ENCODE results near the gene ULK3.
A peak's percentile ranks its signal among the peaks of the same experiment; 100 is the strongest.

The ULK3 gene

GRCh38 chr15:74873036-74873755, 30.2 kb upstream of the ULK3 start, which contains the start of gene SCAMP2 (continued):
- TF ChIP-seq, protein P1, sequence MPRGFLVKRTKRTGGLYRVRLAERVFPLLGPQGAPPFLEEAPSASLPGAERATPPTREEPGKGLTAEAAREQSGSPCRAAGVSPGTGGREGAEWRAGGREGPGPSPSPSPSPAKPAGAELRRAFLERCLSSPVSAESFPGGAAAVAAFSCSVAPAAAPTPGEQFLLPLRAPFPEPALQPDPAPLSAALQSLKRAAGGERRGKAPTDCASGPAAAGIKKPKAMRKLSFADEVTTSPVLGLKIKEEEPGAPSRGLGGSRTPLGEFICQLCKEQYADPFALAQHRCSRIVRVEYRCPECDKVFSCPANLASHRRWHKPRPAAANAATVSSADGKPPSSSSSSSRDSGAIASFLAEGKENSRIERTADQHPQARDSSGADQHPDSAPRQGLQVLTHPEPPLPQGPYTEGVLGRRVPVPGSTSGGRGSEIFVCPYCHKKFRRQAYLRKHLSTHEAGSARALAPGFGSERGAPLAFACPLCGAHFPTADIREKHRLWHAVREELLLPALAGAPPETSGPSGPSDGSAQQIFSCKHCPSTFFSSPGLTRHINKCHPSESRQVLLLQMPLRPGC (tag by site-specific recombination; IDR thresholded peaks at IDR 0.05): peak; percentile 75
- TF ChIP-seq ZFP69B (tag by site-specific recombination; IDR thresholded peaks at IDR 0.05) (peak; percentile 88), ZNF423 (tag by site-specific recombination; IDR thresholded peaks at IDR 0.05) (peak; percentile 44; the same call in 1 of the 2 replicates), ZBTB21 (tag by site-specific recombination; IDR thresholded peaks at IDR 0.05) (peak; percentile 58; the same call in 1 of the 2 replicates), GLIS2 (tag by site-specific recombination; IDR thresholded peaks at IDR 0.05) (0 out of 2 replicates have a peak, but pooled peaks have one; percentile 8), REPIN1 (tag by site-specific recombination; IDR thresholded peaks at IDR 0.05; ENCODE audit: low read depth) (peak; percentile 72; the same call in 1 of the 2 replicates), ZNF140 (tag by site-specific recombination; IDR thresholded peaks at IDR 0.05) (no peak), SCRT1 (tag by site-specific recombination; IDR thresholded peaks at IDR 0.05; ENCODE audit: borderline replicate concordance) (0 out of 2 replicates have a peak, but pooled peaks have one; percentile 7), ZBTB20 (tag by site-specific recombination; IDR thresholded peaks at IDR 0.05) (peak; percentile 91), ZIC2 (tag by site-specific recombination; IDR thresholded peaks at IDR 0.05) (peak; percentile 38), ZNF639 (tag by site-specific recombination; IDR thresholded peaks at IDR 0.05) (0 out of 2 replicates have a peak, but pooled peaks have one; percentile 57), ZNF280C (tag by site-specific recombination; IDR thresholded peaks at IDR 0.05) (no peak), ZBTB7A (tag by site-specific recombination; IDR thresholded peaks at IDR 0.05; ENCODE audit: low read depth) (peak; percentile 92), ZNF433 (tag by site-specific recombination; IDR thresholded peaks at IDR 0.05; ENCODE audit: low read depth) (no peak), ZNF501 (tag by site-specific recombination; IDR thresholded peaks at IDR 0.05) (peak; percentile 87; the same call in 1 of the 2 replicates), ZNF629 (tag by site-specific recombination; IDR thresholded peaks at IDR 0.05) (peak; percentile 86), SCRT2 (tag by site-specific recombination; IDR thresholded peaks at IDR 0.05) (peak; percentile 66; the same call in 1 of the 2 replicates), ZNF324 (tag by site-specific recombination; IDR thresholded peaks at IDR 0.05) (peak; percentile 91; the same call in 1 of the 2 replicates), ZSCAN30 (tag by site-specific recombination; IDR thresholded peaks at IDR 0.05) (peak; percentile 85), ZNF2 (tag by site-specific recombination; IDR thresholded peaks at IDR 0.05) (peak; percentile 77), KLF10 (tag by site-specific recombination; IDR thresholded peaks at IDR 0.05) (peak; percentile 81), SP2 (tag by site-specific recombination; IDR thresholded peaks at IDR 0.05) (peak; percentile 97), KLF17 (tag by site-specific recombination; IDR thresholded peaks at IDR 0.05) (peak; percentile 83)
- TF ChIP-seq, protein P2, sequence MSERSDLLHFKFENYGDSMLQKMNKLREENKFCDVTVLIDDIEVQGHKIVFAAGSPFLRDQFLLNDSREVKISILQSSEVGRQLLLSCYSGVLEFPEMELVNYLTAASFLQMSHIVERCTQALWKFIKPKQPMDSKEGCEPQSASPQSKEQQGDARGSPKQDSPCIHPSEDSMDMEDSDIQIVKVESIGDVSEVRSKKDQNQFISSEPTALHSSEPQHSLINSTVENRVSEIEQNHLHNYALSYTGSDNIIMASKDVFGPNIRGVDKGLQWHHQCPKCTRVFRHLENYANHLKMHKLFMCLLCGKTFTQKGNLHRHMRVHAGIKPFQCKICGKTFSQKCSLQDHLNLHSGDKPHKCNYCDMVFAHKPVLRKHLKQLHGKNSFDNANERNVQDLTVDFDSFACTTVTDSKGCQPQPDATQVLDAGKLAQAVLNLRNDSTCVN (tag by site-specific recombination; optimal IDR thresholded peaks at IDR 0.05): peak; percentile 31
- TF ChIP-seq, protein P3, sequence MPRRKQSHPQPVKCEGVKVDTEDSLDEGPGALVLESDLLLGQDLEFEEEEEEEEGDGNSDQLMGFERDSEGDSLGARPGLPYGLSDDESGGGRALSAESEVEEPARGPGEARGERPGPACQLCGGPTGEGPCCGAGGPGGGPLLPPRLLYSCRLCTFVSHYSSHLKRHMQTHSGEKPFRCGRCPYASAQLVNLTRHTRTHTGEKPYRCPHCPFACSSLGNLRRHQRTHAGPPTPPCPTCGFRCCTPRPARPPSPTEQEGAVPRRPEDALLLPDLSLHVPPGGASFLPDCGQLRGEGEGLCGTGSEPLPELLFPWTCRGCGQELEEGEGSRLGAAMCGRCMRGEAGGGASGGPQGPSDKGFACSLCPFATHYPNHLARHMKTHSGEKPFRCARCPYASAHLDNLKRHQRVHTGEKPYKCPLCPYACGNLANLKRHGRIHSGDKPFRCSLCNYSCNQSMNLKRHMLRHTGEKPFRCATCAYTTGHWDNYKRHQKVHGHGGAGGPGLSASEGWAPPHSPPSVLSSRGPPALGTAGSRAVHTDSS (tag by site-specific recombination; IDR thresholded peaks at IDR 0.05): no peak
- TF ChIP-seq, protein P4, sequence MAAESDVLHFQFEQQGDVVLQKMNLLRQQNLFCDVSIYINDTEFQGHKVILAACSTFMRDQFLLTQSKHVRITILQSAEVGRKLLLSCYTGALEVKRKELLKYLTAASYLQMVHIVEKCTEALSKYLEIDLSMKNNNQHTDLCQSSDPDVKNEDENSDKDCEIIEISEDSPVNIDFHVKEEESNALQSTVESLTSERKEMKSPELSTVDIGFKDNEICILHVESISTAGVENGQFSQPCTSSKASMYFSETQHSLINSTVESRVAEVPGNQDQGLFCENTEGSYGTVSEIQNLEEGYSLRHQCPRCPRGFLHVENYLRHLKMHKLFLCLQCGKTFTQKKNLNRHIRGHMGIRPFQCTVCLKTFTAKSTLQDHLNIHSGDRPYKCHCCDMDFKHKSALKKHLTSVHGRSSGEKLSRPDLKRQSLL (tag by site-specific recombination; IDR thresholded peaks at IDR 0.05): peak; percentile 73
- TF ChIP-seq, protein P5, sequence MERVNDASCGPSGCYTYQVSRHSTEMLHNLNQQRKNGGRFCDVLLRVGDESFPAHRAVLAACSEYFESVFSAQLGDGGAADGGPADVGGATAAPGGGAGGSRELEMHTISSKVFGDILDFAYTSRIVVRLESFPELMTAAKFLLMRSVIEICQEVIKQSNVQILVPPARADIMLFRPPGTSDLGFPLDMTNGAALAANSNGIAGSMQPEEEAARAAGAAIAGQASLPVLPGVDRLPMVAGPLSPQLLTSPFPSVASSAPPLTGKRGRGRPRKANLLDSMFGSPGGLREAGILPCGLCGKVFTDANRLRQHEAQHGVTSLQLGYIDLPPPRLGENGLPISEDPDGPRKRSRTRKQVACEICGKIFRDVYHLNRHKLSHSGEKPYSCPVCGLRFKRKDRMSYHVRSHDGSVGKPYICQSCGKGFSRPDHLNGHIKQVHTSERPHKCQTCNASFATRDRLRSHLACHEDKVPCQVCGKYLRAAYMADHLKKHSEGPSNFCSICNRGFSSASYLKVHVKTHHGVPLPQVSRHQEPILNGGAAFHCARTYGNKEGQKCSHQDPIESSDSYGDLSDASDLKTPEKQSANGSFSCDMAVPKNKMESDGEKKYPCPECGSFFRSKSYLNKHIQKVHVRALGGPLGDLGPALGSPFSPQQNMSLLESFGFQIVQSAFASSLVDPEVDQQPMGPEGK (tag by site-specific recombination; IDR thresholded peaks at IDR 0.05): peak; percentile 62
